CD4-positive, alpha-beta memory T cell (primary cell): ENCODE measurements around the gene TBXAS1. TPM values are rescaled to one million over a fixed set of nuclear protein-coding genes. Genes with fewer than 3 reads are reported as not detected.

ENCODE experiments used
- CTCF ChIA-PET: fragments of 350-600 bp; sonication (Branson Sonifier 250); formaldehyde crosslinking; loops from one replicate; lab custom pipeline; 2021; ENCODE audit warnings: inconsistent platforms; ENCODE audit not compliant: partially characterized antibody; lab: Charles Lee
- POLR2A ChIA-PET: fragments of 350-600 bp; sonication (Branson Sonifier 250); formaldehyde crosslinking; loops from one replicate; lab custom pipeline; 2021; ENCODE audit not compliant: partially characterized antibody; lab: Charles Lee
- DNase-seq, 5 donors: peaks; one replicate each; pipeline versions ENCODE4 v3.0.0 to v3.0.0-alpha.2; 2020 to 2022; ENCODE audit warnings: mixed read lengths in 1 of 5
- H3K27ac ChIP-seq: one replicate; pipeline ENCODE4 v1.7.0; 2013; ENCODE audit warnings: low read depth, low read length
- H3K27me3 ChIP-seq: 2 replicates; pipeline ENCODE4 v1.7.0; 2013; ENCODE audit warnings: mild to moderate bottlenecking, low read length, moderate library complexity; ENCODE audit not compliant: insufficient read depth
- H3K36me3 ChIP-seq: 2 replicates; pipeline ENCODE4 v1.7.0; 2013; ENCODE audit warnings: mild to moderate bottlenecking, low read length, moderate library complexity; ENCODE audit not compliant: insufficient read depth
- H3K4me1 ChIP-seq: 2 replicates; pipeline ENCODE4 v1.7.0; 2013; ENCODE audit warnings: mild to moderate bottlenecking, low read length, moderate library complexity; ENCODE audit not compliant: insufficient read depth
- H3K4me3 ChIP-seq, 2 donors: one replicate each; pipeline ENCODE4 v1.7.0; 2013; ENCODE audit warnings: low read length in 2 of 2, mild to moderate bottlenecking in 1 of 2
- H3K9me3 ChIP-seq, 2 donors: one replicate each; pipeline ENCODE4 v1.7.0; 2013; ENCODE audit warnings: low read length in 2 of 2, control low read depth in 1 of 2; ENCODE audit not compliant: control insufficient read depth in 1 of 2
- H3K27ac Mint-ChIP-seq, 7 donors: one replicate each; pipeline ENCODE4 v1.8.0; 2020 to 2021; ENCODE audit warnings: mixed read lengths in 7 of 7, mild to moderate bottlenecking in 6 of 7, inconsistent platforms in 3 of 7, moderate library complexity in 3 of 7
- H3K27me3 Mint-ChIP-seq, 2 donors: one replicate each; pipeline ENCODE4 v1.8.0; 2020 to 2021; ENCODE audit warnings: mixed read lengths in 2 of 2
- H3K36me3 Mint-ChIP-seq, 2 donors: one replicate each; pipeline ENCODE4 v1.8.0; 2020 to 2021; ENCODE audit warnings: mixed read lengths in 2 of 2, inconsistent platforms in 1 of 2, mild to moderate bottlenecking in 1 of 2
- H3K4me1 Mint-ChIP-seq, 4 donors: one replicate each; pipeline ENCODE4 v1.8.0; 2020 to 2021; ENCODE audit warnings: mixed read lengths in 4 of 4, mild to moderate bottlenecking in 1 of 4
- H3K4me3 Mint-ChIP-seq, 8 donors: one replicate each; pipeline ENCODE4 v1.8.0; 2020 to 2021; ENCODE audit warnings: mixed read lengths in 8 of 8, mild to moderate bottlenecking in 7 of 8, moderate library complexity in 6 of 8, inconsistent platforms in 3 of 8
- H3K9me3 Mint-ChIP-seq, 8 donors: one replicate each; pipeline ENCODE4 v1.8.0; 2020 to 2021; ENCODE audit warnings: mixed read lengths in 8 of 8, mild to moderate bottlenecking in 5 of 8, inconsistent platforms in 3 of 8, moderate library complexity in 1 of 8
- intact Hi-C: fragments of 100-400 bp; cut with micrococcal nuclease; formaldehyde crosslinking; loops from one replicate; pipeline ENCODE4 v1.15.1; 2023
- polyA plus RNA-seq, 2 donors: library from polyadenylated mRNA; unstranded; fragments of 300-500 nt; fragmentation: Illumina TruSeq; gene quantifications; one replicate each; pipeline ENCODE4 v1.2.3, GENCODE V29; 2021
- total RNA-seq, 2 experiments: library from RNA; stranded (reverse); gene quantifications; one replicate each; pipeline ENCODE4 v1.2.3, GENCODE V29; 2021

Gene TBXAS1
- total and polyA plus RNA-seq, 4 experiments from 2014 or later, result 16.6 to 20.1 (median 18.9) TPM

GRCh38 chr7:139984642-139985539 is 155.8 kb downstream of the TBXAS1 start:
- Mint-ChIP-seq H3K27ac (no peak overlapping the region), H3K27me3 (no peaks in the 10 kb centered on the region), H3K9me3 (no peaks in the 10 kb centered on the region), H3K4me1 (peaks cover 7 to 19% (median 16%) of the 10 kb centered on the region in 4 donors), H3K36me3 (peaks cover 0 to 3% of the 10 kb centered on the region in 2 donors), H3K4me3 (no peak overlapping the region)
- Histone ChIP-seq H3K36me3 (no peaks in the 10 kb centered on the region), H3K4me1 (peaks cover 18% of the 10 kb centered on the region), H3K27ac (no peak overlapping the region), H3K27me3 (no peaks in the 10 kb centered on the region), H3K9me3 (no peaks in the 10 kb centered on the region), H3K4me3 (no peak overlapping the region)
- ChIA-PET CTCF (no interaction called here), POLR2A (no interaction called here)
- intact Hi-C loops, result loop anchor here (5.0 kb wide), 1 partner anchor 208 kb away; the partner anchor contains the start of gene HIPK2
- no peak for DNase-seq

- CTCF ChIA-PET, result no interaction called here
- peak overlapping the region in 1 of 7 donors; percentile 44 for H3K27ac Mint-ChIP-seq
- POLR2A ChIA-PET, result no interaction called here
Observed at GRCh38 chr7:139985811-139986210, 156.7 kb downstream of the TBXAS1 start.

DNA sequence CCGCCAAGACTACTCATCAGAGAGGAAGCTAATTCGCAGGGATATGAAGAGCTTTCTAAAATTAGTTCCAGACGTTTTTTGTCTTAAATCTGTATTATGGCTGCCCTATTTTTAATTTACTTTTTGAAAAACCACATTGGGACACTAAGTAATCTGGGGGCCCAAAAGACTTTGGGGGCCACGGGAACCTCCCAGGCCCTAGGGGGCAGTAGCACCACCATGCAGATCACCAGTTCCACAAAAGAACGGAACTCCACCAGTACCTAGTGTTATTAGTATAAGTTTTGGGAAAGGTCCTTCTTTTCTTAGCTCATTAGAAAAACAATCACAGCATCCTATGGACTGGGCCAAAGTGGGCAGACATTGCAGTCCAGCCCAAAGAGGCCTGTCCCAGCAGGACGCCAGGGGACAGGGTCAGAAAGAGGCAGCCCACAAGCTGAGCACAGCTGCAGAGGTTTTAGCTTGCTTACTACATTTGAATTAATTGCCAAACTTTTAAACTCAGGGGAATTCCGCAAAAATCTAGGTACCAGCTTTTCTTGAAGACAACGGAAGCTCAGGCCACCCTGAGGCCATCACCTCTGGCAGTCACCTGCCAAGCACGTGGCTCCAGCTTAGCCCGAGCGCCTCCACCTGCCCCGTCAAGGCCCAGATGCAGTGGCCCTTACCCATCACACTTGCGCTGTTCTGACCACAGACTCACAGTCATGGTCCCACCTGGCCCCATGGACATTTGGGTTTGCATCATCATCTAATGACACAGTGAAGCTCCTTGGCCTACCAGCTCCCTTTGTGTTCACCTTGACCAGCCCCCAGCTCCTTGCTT is 158.8 kb downstream of the TBXAS1 start:
- H3K36me3 Mint-ChIP-seq, result peaks cover 0 to 3% of the 10 kb centered on the region in 2 donors
- no peaks in the 10 kb centered on the region for H3K9me3 ChIP-seq
- no peak overlapping the region for H3K4me3 Mint-ChIP-seq
- H3K4me1 ChIP-seq, result no peaks in the 10 kb centered on the region
- POLR2A ChIA-PET, result no interaction called here
- no peaks in the 10 kb centered on the region for H3K9me3 Mint-ChIP-seq
- peak overlapping the region in 2 of 7 donors; percentile 12 to 53 for H3K27ac Mint-ChIP-seq
- CTCF ChIA-PET, result interaction anchor here (1.1 kb wide), 1 partner anchor 13 kb away, joined by 3 read pairs; no protein-coding TSS in a partner anchor
- no peak for DNase-seq
- intact Hi-C loops, result no loop called here
- H3K27me3 ChIP-seq, result no peaks in the 10 kb centered on the region
- no peaks in the 10 kb centered on the region for H3K27me3 Mint-ChIP-seq
- no peak overlapping the region for H3K27ac ChIP-seq
- H3K4me3 ChIP-seq, result no peak overlapping the region
- H3K36me3 ChIP-seq, result no peaks in the 10 kb centered on the region
- H3K4me1 Mint-ChIP-seq, result peaks cover 0 to 2% (median 0%) of the 10 kb centered on the region in 4 donors

More at GRCh38 chr7:139985811-139986210, 156.7 kb downstream of the TBXAS1 start:
- Histone ChIP-seq H3K4me3 (no peak overlapping the region), H3K36me3 (no peaks in the 10 kb centered on the region), H3K9me3 (no peaks in the 10 kb centered on the region), H3K27me3 (no peaks in the 10 kb centered on the region), H3K4me1 (peaks cover 9% of the 10 kb centered on the region), H3K27ac (no peak overlapping the region)
- Mint-ChIP-seq H3K9me3 (no peaks in the 10 kb centered on the region), H3K4me1 (peaks cover 0 to 9% (median 7%) of the 10 kb centered on the region in 4 donors), H3K4me3 (no peak overlapping the region), H3K36me3 (peaks cover 0 to 3% of the 10 kb centered on the region in 2 donors), H3K27me3 (no peaks in the 10 kb centered on the region)
- intact Hi-C loops, result no loop called here
- DNase-seq, result no peak

- no peaks in the 10 kb centered on the region for H3K9me3 ChIP-seq
- Mint-ChIP-seq H3K4me3 (no peak overlapping the region), H3K27ac (peak overlapping the region in 3 of 7 donors; percentile 19 to 72 (median 46)), H3K9me3 (no peaks in the 10 kb centered on the region), H3K27me3 (no peaks in the 10 kb centered on the region), H3K4me1 (peaks cover 0 to 2% (median 0%) of the 10 kb centered on the region in 4 donors), H3K36me3 (peaks cover 0 to 3% of the 10 kb centered on the region in 2 donors)
- ChIA-PET CTCF (interaction anchor here (1.4 kb wide), 1 partner anchor 344 kb away, joined by 3 read pairs; no protein-coding TSS in a partner anchor), POLR2A (no interaction called here)
- no peak for DNase-seq
- H3K27me3 ChIP-seq, result no peaks in the 10 kb centered on the region
- H3K4me3 ChIP-seq, result no peak overlapping the region
- intact Hi-C loops, result no loop called here
- H3K27ac ChIP-seq, result no peak overlapping the region
- no peaks in the 10 kb centered on the region for H3K36me3 ChIP-seq
- H3K4me1 ChIP-seq, result no peaks in the 10 kb centered on the region
Observed at GRCh38 chr7:139989366-139990141, 160.5 kb downstream of the TBXAS1 start.

DNA sequence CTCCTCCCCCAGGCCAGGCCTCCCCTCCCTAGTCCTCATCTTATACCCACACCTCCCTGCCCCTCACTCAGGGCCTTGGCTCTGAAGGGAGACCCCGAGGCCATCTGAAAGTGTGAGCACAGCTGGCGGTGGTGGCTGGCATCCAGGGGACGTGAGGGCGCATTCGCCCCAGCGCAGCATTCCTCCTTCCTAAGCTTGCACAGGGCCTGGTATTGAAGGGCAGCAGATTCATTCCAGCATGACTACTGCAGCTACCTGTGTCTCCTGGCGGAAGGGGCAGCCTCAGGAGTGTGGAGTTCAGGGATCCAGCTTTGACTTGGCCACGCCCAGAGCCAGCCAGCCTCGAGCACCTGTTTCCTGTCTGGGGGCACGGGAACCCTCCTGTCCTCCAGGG is 161.1 kb downstream of the TBXAS1 start:
- H3K27me3 ChIP-seq, result no peaks in the 10 kb centered on the region
- Mint-ChIP-seq H3K27ac (peak overlapping the region in 1 of 7 donors; percentile 57), H3K36me3 (peaks cover 0 to 3% of the 10 kb centered on the region in 2 donors), H3K27me3 (no peaks in the 10 kb centered on the region), H3K9me3 (no peaks in the 10 kb centered on the region), H3K4me3 (no peak overlapping the region), H3K4me1 (peaks cover 0 to 2% (median 0%) of the 10 kb centered on the region in 4 donors)
- H3K27ac ChIP-seq, result no peak overlapping the region
- intact Hi-C loops, result no loop called here
- no peak overlapping the region for H3K4me3 ChIP-seq
- no peaks in the 10 kb centered on the region for H3K36me3 ChIP-seq
- ChIA-PET CTCF (interaction anchor here (0.6 to 1.4 kb wide), 2 partner anchors 13 to 345 kb away, joined by 3 read pairs; no protein-coding TSS in a partner anchor), POLR2A (interaction anchor here (0.5 kb wide), 1 partner anchor 40 kb away, joined by 3 read pairs; no protein-coding TSS in a partner anchor)
- H3K9me3 ChIP-seq, result no peaks in the 10 kb centered on the region
- H3K4me1 ChIP-seq, result no peaks in the 10 kb centered on the region
- DNase-seq, result no peak

DNA sequence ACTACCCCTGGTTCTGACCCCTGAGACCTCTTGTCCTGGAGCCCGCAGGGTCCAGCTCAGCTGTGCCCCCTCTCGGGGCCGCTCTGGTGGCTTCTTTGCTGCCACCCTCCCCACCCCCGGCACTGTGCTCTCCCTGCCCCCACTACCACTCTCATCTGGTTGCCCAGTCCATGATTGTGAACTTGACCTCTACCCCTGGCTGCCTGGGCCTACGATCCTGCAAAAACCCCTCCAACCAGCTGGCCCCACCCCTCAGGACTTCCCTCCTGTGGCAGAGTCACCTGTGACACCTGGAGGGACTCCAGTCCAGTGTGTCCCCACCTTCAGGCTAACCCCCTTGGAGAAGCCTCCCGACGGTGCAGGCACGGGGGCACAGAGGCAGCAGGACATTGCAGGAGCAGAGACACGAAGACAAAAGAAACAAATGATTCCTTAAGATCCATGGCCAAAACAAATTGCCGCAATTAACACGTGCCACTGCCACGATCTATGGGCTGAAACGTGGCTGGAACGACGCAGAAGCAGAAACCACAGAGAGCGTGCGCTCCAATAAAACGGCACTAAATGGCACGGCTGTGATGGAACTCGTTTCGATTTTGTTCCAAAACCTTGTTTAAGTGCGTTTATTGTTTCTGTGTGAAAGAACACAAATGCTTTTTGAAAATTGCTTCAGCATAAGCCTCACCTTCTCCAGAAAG is 161.7 kb downstream of the TBXAS1 start:
- Mint-ChIP-seq H3K27me3 (no peaks in the 10 kb centered on the region), H3K9me3 (no peaks in the 10 kb centered on the region), H3K4me1 (peaks cover 0 to 2% (median 0%) of the 10 kb centered on the region in 4 donors), H3K27ac (peak overlapping the region in 1 of 7 donors; percentile 8), H3K4me3 (no peak overlapping the region), H3K36me3 (peaks cover 0 to 3% of the 10 kb centered on the region in 2 donors)
- Histone ChIP-seq H3K9me3 (no peaks in the 10 kb centered on the region), H3K4me1 (no peaks in the 10 kb centered on the region), H3K27ac (no peak overlapping the region), H3K27me3 (no peaks in the 10 kb centered on the region), H3K4me3 (no peak overlapping the region), H3K36me3 (no peaks in the 10 kb centered on the region)
- DNase-seq, result no peak
- POLR2A ChIA-PET, result interaction anchor here (0.5 kb wide), 1 partner anchor 40 kb away, joined by 3 read pairs; no protein-coding TSS in a partner anchor
- intact Hi-C loops, result no loop called here
- CTCF ChIA-PET, result interaction anchor here (0.6 to 1.4 kb wide), 2 partner anchors 12 to 345 kb away, joined by 3 read pairs; no protein-coding TSS in a partner anchor
